SK-N-SH (cell line): ENCODE data around the gene C13orf46.

ENCODE experiments used
- FOXJ3 ChIP-seq: sonication (generic); formaldehyde crosslinking; IDR thresholded peaks from 2 replicates; pipeline ENCODE4 v1.5.1; 2020; ENCODE audit warnings: mild to moderate bottlenecking, missing genetic modification reagents
- MXI1 ChIP-seq: IDR thresholded peaks from 2 replicates; pipeline ENCODE4 v1.6.1; 2012; ENCODE audit warnings: mild to moderate bottlenecking, low read depth, low read length, improper control_type of control experiment
- NFIC ChIP-seq: IDR thresholded peaks from 2 replicates; pipeline ENCODE4 v1.4.0; 2012; ENCODE audit warnings: borderline replicate concordance
- NRF1 ChIP-seq: IDR thresholded peaks from 2 replicates; pipeline ENCODE4 v1.6.1; 2012; ENCODE audit warnings: low read depth, mild to moderate bottlenecking, low read length
- POLR2AphosphoS5 ChIP-seq: IDR thresholded peaks from 2 replicates; pipeline ENCODE4 v1.6.1; 2012; ENCODE audit warnings: low read depth, low read length
- RFX5 ChIP-seq: IDR thresholded peaks from 2 replicates; pipeline ENCODE4 v1.6.1; 2012; ENCODE audit warnings: mild to moderate bottlenecking, improper control_type of control experiment, low read length
- TEAD4 ChIP-seq: IDR thresholded peaks from 2 replicates; pipeline ENCODE4 v1.4.0; 2012; ENCODE audit warnings: mild to moderate bottlenecking, borderline replicate concordance; ENCODE audit not compliant: insufficient read depth
- TF ChIP-seq, protein P1 (sequence below): fragments of 200-600 bp; sonication (generic); IDR thresholded peaks from 2 replicates; pipeline ENCODE4 v1.6.1; 2017; ENCODE audit warnings: antibody characterized with exemption, mild to moderate bottlenecking, moderate library complexity
- TF ChIP-seq, protein P2 (sequence below): IDR thresholded peaks from 2 replicates; pipeline ENCODE4 v1.4.0; 2012; ENCODE audit warnings: low read depth, borderline replicate concordance
- TF ChIP-seq, protein P3 (sequence below): IDR thresholded peaks from 2 replicates; pipeline ENCODE4 v1.4.0; 2012; ENCODE audit warnings: low read depth, borderline replicate concordance
- TF ChIP-seq, protein P4 (sequence below): IDR thresholded peaks from 2 replicates; pipeline ENCODE4 v1.6.1; 2012; ENCODE audit warnings: mild to moderate bottlenecking, low read depth, low read length, moderate library complexity

DNA sequence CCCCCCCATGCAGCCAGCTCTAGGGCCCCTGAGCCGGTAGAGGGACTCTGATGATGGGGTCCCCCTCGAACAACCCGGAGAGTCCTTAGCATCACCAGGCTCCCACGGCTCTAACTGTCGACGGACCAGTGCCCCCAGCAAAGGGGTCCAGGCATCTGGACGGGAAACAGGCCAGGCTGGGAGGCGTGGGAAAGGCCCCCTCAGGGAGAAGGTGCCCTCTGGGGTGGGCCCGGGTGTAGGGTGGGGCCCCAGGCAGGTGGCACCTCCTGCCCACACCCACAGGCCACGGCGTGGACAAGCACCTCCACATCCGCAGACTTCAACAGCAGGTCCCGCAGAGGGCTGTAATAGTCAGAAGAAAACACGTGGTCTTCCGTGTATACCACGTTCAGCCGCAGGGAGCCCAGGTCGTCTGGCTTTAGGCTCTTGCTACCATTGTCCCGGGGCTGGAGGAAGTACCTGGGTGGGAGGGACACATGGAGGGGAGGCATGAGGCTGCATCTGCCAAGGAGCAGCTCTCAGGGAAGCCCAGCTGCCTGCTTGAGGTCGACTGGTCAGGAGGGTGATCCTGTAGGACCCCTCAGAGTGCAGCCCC lies 44.7 kb upstream of the C13orf46 start:
- TF ChIP-seq, protein P1, sequence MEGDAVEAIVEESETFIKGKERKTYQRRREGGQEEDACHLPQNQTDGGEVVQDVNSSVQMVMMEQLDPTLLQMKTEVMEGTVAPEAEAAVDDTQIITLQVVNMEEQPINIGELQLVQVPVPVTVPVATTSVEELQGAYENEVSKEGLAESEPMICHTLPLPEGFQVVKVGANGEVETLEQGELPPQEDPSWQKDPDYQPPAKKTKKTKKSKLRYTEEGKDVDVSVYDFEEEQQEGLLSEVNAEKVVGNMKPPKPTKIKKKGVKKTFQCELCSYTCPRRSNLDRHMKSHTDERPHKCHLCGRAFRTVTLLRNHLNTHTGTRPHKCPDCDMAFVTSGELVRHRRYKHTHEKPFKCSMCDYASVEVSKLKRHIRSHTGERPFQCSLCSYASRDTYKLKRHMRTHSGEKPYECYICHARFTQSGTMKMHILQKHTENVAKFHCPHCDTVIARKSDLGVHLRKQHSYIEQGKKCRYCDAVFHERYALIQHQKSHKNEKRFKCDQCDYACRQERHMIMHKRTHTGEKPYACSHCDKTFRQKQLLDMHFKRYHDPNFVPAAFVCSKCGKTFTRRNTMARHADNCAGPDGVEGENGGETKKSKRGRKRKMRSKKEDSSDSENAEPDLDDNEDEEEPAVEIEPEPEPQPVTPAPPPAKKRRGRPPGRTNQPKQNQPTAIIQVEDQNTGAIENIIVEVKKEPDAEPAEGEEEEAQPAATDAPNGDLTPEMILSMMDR, result no peak
- no peak for TF ChIP-seq NFIC
- TF ChIP-seq, protein P2, sequence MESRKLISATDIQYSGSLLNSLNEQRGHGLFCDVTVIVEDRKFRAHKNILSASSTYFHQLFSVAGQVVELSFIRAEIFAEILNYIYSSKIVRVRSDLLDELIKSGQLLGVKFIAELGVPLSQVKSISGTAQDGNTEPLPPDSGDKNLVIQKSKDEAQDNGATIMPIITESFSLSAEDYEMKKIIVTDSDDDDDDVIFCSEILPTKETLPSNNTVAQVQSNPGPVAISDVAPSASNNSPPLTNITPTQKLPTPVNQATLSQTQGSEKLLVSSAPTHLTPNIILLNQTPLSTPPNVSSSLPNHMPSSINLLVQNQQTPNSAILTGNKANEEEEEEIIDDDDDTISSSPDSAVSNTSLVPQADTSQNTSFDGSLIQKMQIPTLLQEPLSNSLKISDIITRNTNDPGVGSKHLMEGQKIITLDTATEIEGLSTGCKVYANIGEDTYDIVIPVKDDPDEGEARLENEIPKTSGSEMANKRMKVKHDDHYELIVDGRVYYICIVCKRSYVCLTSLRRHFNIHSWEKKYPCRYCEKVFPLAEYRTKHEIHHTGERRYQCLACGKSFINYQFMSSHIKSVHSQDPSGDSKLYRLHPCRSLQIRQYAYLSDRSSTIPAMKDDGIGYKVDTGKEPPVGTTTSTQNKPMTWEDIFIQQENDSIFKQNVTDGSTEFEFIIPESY, result no peak
- TF ChIP-seq NRF1, result no peak
- TF ChIP-seq, protein P3, sequence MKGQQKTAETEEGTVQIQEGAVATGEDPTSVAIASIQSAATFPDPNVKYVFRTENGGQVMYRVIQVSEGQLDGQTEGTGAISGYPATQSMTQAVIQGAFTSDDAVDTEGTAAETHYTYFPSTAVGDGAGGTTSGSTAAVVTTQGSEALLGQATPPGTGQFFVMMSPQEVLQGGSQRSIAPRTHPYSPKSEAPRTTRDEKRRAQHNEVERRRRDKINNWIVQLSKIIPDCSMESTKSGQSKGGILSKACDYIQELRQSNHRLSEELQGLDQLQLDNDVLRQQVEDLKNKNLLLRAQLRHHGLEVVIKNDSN, result no peak
- no peak for TF ChIP-seq TEAD4
- TF ChIP-seq RFX5, result no peak
- TF ChIP-seq FOXJ3 (CRISPR knock-in tag), result no peak
- no peak for TF ChIP-seq POLR2AphosphoS5
- TF ChIP-seq MXI1, result no peak
- TF ChIP-seq, protein P4, sequence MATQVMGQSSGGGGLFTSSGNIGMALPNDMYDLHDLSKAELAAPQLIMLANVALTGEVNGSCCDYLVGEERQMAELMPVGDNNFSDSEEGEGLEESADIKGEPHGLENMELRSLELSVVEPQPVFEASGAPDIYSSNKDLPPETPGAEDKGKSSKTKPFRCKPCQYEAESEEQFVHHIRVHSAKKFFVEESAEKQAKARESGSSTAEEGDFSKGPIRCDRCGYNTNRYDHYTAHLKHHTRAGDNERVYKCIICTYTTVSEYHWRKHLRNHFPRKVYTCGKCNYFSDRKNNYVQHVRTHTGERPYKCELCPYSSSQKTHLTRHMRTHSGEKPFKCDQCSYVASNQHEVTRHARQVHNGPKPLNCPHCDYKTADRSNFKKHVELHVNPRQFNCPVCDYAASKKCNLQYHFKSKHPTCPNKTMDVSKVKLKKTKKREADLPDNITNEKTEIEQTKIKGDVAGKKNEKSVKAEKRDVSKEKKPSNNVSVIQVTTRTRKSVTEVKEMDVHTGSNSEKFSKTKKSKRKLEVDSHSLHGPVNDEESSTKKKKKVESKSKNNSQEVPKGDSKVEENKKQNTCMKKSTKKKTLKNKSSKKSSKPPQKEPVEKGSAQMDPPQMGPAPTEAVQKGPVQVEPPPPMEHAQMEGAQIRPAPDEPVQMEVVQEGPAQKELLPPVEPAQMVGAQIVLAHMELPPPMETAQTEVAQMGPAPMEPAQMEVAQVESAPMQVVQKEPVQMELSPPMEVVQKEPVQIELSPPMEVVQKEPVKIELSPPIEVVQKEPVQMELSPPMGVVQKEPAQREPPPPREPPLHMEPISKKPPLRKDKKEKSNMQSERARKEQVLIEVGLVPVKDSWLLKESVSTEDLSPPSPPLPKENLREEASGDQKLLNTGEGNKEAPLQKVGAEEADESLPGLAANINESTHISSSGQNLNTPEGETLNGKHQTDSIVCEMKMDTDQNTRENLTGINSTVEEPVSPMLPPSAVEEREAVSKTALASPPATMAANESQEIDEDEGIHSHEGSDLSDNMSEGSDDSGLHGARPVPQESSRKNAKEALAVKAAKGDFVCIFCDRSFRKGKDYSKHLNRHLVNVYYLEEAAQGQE, result no peak
